ENCODE data around the gene RNF144A. TPM values are rescaled to one million over a fixed set of nuclear protein-coding genes. Genes with fewer than 3 reads are reported as not detected.

The RNF144A gene
- polyA plus RNA-seq, 1 of the 3 experiments (the other 2 are of a cell fraction): 15.6 TPM

DNA sequence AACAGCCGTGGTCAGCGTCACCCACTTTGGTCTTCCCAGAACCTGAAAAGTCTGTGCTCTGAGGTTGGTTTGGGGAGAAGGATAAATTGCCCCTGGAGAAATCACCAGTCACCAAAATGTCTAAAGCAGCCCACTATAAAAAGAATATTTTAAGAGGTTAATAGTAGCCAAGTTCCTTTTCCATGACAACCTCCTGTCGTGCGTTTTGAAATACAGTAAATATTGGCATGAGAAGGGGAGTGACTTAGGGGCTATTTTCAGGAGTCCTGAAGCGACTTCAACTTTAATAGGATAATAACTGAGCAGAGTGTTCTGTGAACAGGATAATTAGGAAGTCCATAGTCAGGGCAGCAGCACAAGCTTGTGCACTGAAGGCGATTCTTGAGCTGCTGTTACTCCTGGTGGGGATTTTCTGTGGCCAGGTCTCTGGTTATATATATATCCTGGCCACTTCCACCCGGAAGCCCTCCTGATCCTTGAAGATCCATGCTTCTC, 49.3 kb downstream of the RNF144A start:
- no peaks in the 10 kb centered on the region for H3K79me2 ChIP-seq (ENCODE audit: insufficient read depth)
- no peak overlapping the region for H2AFZ ChIP-seq (ENCODE audit: low read depth)
- CTCF ChIA-PET: interaction anchor here (0.9 to 3.9 kb wide), 6 partner anchors 28 to 69 kb away, joined by 3 to 18 read pairs (median 6); no protein-coding TSS in a partner anchor
- H4K20me1 ChIP-seq (ENCODE audit: insufficient read depth): no peaks in the 10 kb centered on the region; the same call in 1 of the 2 replicates
- peaks cover 4% of the 10 kb centered on the region for H3F3A ChIP-seq (replicated peaks; ENCODE audit: insufficient read depth)
- no peak overlapping the region for H3K4me3 ChIP-seq (ENCODE audit: low read depth in 2 of 2, low read length in 1 of 2)
- H3K4me1 ChIP-seq (ENCODE audit: control insufficient read depth in 1 of 2, insufficient read depth in 2 of 2, low read depth in 1 of 2, low read length in 1 of 2): peaks cover 0 to 21% of the 10 kb centered on the region in 2 experiments; a peak in 1 of 4 replicates
- 94% methylated on average over 7 of the region's 7 CpGs for WGBS (ENCODE audit: low lambda C conversion rate)
- no peak overlapping the region for H3K4me2 ChIP-seq
- no peak overlapping the region for H3K9ac ChIP-seq
- POLR2A ChIA-PET: no interaction called here
- no peak overlapping the region for H3K27ac ChIP-seq (ENCODE audit: low read depth in 2 of 2, low read length in 1 of 2)
- no peaks in the 10 kb centered on the region for H3K9me2 ChIP-seq
- DNase-seq: no peak
- H3K27me3 ChIP-seq (ENCODE audit: insufficient read depth): no peaks in the 10 kb centered on the region
- H3K9me3 ChIP-seq: no peaks in the 10 kb centered on the region
- H3K36me3 ChIP-seq (replicated peaks in 1 of 2; ENCODE audit: control insufficient read depth in 1 of 2, insufficient read depth in 2 of 2, low read length in 1 of 2): peaks cover 3 to 13% of the 10 kb centered on the region in 2 experiments
- no peak for TF ChIP-seq JUND (IDR thresholded peaks at IDR 0.05)
- no peak for TF ChIP-seq FOXM1 (IDR thresholded peaks at IDR 0.05; ENCODE audit: low read depth)
- TF ChIP-seq GABPA (IDR thresholded peaks at IDR 0.05; ENCODE audit: low read depth): no peak
- TF ChIP-seq ELF1 (IDR thresholded peaks at IDR 0.05): no peak

DNA sequence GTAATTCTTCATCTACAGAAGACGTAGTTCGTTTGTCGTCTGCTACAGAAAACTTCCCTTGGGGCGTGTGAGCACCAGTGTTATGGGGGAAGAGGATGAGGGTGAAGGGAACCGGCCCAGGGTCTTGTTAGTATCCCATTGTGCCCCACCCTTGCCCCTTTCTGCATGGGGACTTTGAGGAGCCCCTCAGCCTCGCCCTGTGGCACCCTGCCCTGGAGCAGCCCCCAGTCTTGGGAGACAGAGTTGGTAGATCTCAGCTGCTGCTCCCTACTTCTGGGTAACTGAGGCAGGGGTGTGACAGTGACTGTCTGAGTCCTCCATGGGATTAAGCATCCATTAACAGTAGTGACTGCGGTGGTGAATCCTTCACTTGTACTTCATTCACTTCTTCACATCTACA, 50.1 kb downstream of the RNF144A start:
- Histone ChIP-seq H3K4me2 (no peak overlapping the region), H3K27ac (ENCODE audit: low read depth in 2 of 2, low read length in 1 of 2) (no peak overlapping the region), H4K20me1 (ENCODE audit: insufficient read depth) (no peaks in the 10 kb centered on the region; the same call in 1 of the 2 replicates), H3K79me2 (ENCODE audit: insufficient read depth) (no peaks in the 10 kb centered on the region), H3K36me3 (replicated peaks in 1 of 2; ENCODE audit: control insufficient read depth in 1 of 2, insufficient read depth in 2 of 2, low read length in 1 of 2) (peaks cover 3 to 18% of the 10 kb centered on the region in 2 experiments), H3K27me3 (ENCODE audit: insufficient read depth) (no peaks in the 10 kb centered on the region), H3F3A (replicated peaks; ENCODE audit: insufficient read depth) (peaks cover 4% of the 10 kb centered on the region), H2AFZ (ENCODE audit: low read depth) (no peak overlapping the region), H3K9me3 (no peaks in the 10 kb centered on the region), H3K9ac (no peak overlapping the region), H3K9me2 (no peaks in the 10 kb centered on the region), H3K4me1 (ENCODE audit: control insufficient read depth in 1 of 2, insufficient read depth in 2 of 2, low read depth in 1 of 2, low read length in 1 of 2) (peaks cover 0 to 26% of the 10 kb centered on the region in 2 experiments; a peak in 1 of 4 replicates), H3K4me3 (ENCODE audit: low read depth in 2 of 2, low read length in 1 of 2) (no peak overlapping the region)
- TF ChIP-seq RXRA (IDR thresholded peaks at IDR 0.05; ENCODE audit: borderline replicate concordance, low read depth): no peak
- WGBS (ENCODE audit: low lambda C conversion rate): 75% methylated on average over 7 of the region's 7 CpGs
- ChIA-PET CTCF (interaction anchor here (1.0 to 3.9 kb wide), 5 partner anchors 17 to 70 kb away, joined by 4 to 18 read pairs (median 7); no protein-coding TSS in a partner anchor), POLR2A (no interaction called here)
- DNase-seq: no peak

DNA sequence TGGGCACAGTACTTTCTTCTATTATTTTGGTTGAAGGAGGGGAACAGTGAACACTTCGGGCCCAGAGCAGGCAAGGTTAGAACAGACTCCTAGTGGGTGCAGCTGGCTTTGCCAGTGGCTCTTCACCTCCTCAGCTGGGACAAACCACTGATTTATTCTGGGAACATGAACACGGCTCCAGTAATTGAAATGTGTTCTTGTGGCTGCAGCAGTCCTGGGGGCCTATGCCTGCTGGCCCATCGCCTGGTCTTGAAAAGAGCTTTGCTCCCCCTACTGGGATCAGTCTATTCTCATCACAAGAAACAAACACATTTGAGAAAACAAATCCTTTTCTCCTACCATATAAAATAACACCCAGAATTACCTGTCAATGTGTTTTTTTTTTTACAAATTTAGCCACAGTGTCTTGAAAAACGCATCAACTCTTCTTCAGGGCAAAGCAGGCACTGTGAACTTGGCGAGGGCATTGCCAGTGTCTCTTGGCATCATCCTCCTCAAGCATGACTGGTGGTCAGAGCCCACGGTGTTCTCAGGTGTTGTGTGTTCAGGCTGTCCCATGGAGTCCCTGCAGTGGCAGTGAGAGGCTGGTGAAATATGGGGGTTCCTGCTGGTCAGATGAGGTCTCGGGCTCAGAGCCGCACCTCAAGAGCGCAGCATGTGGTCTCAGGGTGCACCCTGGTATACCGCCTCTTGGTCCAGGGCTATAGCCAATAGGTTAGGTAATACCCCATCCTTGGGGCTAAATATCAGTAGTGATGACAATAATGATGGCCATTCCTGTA, 51.3 kb downstream of the RNF144A start:
- Histone ChIP-seq H3K36me3 (replicated peaks in 1 of 2; ENCODE audit: control insufficient read depth in 1 of 2, insufficient read depth in 2 of 2, low read length in 1 of 2) (peaks cover 3 to 23% of the 10 kb centered on the region in 2 experiments), H4K20me1 (ENCODE audit: insufficient read depth) (no peaks in the 10 kb centered on the region; the same call in 1 of the 2 replicates), H3K9ac (no peak overlapping the region), H3K4me3 (ENCODE audit: low read depth in 2 of 2, low read length in 1 of 2) (no peak overlapping the region), H3K9me3 (no peaks in the 10 kb centered on the region), H3K4me1 (ENCODE audit: control insufficient read depth in 1 of 2, insufficient read depth in 2 of 2, low read depth in 1 of 2, low read length in 1 of 2) (peaks cover 0 to 26% of the 10 kb centered on the region in 2 experiments; a peak in 1 of 4 replicates), H3K27me3 (ENCODE audit: insufficient read depth) (no peaks in the 10 kb centered on the region), H3K9me2 (no peaks in the 10 kb centered on the region), H3K27ac (ENCODE audit: low read depth in 2 of 2, low read length in 1 of 2) (peak overlapping the region in 1 of 2 experiments; percentile 39; a peak in 1 of 4 replicates), H3F3A (replicated peaks; ENCODE audit: insufficient read depth) (peaks cover 4% of the 10 kb centered on the region), H2AFZ (ENCODE audit: low read depth) (no peak overlapping the region), H3K4me2 (no peak overlapping the region), H3K79me2 (ENCODE audit: insufficient read depth) (no peaks in the 10 kb centered on the region)
- CTCF ChIA-PET: interaction anchor here (0.8 to 3.9 kb wide), 6 partner anchors 11 to 71 kb away, joined by 3 to 14 read pairs (median 4); no protein-coding TSS in a partner anchor
- WGBS (ENCODE audit: low lambda C conversion rate): 84% methylated on average over 9 of the region's 10 CpGs
- peak; percentile 50 for DNase-seq
- TF ChIP-seq SMC3 (IDR thresholded peaks at IDR 0.05; ENCODE audit: low read depth, low read length) (peak; percentile 25; the same call in 1 of the 2 replicates), RAD21 (IDR thresholded peaks at IDR 0.05; ENCODE audit: low read length) (peak; percentile 56), MEF2A (IDR thresholded peaks at IDR 0.05; ENCODE audit: borderline replicate concordance, low read depth) (no peak), NRF1 (IDR thresholded peaks at IDR 0.05; ENCODE audit: low read depth, low read length) (no peak), JUND (IDR thresholded peaks at IDR 0.05) (no peak)
- TF ChIP-seq, protein P1, sequence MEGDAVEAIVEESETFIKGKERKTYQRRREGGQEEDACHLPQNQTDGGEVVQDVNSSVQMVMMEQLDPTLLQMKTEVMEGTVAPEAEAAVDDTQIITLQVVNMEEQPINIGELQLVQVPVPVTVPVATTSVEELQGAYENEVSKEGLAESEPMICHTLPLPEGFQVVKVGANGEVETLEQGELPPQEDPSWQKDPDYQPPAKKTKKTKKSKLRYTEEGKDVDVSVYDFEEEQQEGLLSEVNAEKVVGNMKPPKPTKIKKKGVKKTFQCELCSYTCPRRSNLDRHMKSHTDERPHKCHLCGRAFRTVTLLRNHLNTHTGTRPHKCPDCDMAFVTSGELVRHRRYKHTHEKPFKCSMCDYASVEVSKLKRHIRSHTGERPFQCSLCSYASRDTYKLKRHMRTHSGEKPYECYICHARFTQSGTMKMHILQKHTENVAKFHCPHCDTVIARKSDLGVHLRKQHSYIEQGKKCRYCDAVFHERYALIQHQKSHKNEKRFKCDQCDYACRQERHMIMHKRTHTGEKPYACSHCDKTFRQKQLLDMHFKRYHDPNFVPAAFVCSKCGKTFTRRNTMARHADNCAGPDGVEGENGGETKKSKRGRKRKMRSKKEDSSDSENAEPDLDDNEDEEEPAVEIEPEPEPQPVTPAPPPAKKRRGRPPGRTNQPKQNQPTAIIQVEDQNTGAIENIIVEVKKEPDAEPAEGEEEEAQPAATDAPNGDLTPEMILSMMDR (IDR thresholded peaks at IDR 0.05): peak; percentile 32; the same call in 1 of the 2 replicates
- TF ChIP-seq, protein P2, sequence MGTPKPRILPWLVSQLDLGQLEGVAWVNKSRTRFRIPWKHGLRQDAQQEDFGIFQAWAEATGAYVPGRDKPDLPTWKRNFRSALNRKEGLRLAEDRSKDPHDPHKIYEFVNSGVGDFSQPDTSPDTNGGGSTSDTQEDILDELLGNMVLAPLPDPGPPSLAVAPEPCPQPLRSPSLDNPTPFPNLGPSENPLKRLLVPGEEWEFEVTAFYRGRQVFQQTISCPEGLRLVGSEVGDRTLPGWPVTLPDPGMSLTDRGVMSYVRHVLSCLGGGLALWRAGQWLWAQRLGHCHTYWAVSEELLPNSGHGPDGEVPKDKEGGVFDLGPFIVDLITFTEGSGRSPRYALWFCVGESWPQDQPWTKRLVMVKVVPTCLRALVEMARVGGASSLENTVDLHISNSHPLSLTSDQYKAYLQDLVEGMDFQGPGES (IDR thresholded peaks at IDR 0.05; ENCODE audit: low read depth, low read length): no peak
- POLR2A ChIA-PET: no interaction called here
